C4-2B (cell line): ENCODE measurements around the gene CCL27.
"Not testable (repeated sequence)": the region's sequence is repeated elsewhere in the genome, so short reads cannot be mapped to it uniquely, and the experiment has no call there.

ENCODE experiments used
- H3K27ac ChIP-seq: fragments of 450-650 bp; 2 replicates; pipeline ENCODE4 v1.5.1; 2017
- ZFX ChIP-seq: fragments of 450-650 bp; IDR thresholded peaks from 2 replicates; pipeline ENCODE4 v1.6.1; 2017
- TF ChIP-seq, protein P1 (sequence below): fragments of 450-650 bp; conservative IDR thresholded peaks from 2 replicates; pipeline ENCODE4 v1.5.1; 2017; ENCODE audit warnings: mild to moderate bottlenecking

The CCL27 gene

GRCh38 chr9:34647084-34647403, 15.4 kb downstream of the CCL27 start:
- TF ChIP-seq, protein P1, sequence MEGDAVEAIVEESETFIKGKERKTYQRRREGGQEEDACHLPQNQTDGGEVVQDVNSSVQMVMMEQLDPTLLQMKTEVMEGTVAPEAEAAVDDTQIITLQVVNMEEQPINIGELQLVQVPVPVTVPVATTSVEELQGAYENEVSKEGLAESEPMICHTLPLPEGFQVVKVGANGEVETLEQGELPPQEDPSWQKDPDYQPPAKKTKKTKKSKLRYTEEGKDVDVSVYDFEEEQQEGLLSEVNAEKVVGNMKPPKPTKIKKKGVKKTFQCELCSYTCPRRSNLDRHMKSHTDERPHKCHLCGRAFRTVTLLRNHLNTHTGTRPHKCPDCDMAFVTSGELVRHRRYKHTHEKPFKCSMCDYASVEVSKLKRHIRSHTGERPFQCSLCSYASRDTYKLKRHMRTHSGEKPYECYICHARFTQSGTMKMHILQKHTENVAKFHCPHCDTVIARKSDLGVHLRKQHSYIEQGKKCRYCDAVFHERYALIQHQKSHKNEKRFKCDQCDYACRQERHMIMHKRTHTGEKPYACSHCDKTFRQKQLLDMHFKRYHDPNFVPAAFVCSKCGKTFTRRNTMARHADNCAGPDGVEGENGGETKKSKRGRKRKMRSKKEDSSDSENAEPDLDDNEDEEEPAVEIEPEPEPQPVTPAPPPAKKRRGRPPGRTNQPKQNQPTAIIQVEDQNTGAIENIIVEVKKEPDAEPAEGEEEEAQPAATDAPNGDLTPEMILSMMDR: no peak; the same call in 1 of the 2 replicates
- TF ChIP-seq ZFX: no peak; the same call in 1 of the 2 replicates
- peak overlapping the region; percentile 86 for H3K27ac ChIP-seq

- peak; percentile 90 for TF ChIP-seq ZFX
- TF ChIP-seq, protein P1: peak; percentile 79
- H3K27ac ChIP-seq: peak within 1 kb of the TSS; percentile 86
Observed at GRCh38 chr9:34646211-34647083, 16.0 kb downstream of the CCL27 start, which contains the start of gene GALT. GALT (plus strand) TSS chr9:34646675; CDS start chr9:34646705, 30 bp downstream.

- H3K27ac ChIP-seq: no peak overlapping the region
Observed at GRCh38 chr9:34644766-34645314, 17.6 kb downstream of the CCL27 start.

DNA sequence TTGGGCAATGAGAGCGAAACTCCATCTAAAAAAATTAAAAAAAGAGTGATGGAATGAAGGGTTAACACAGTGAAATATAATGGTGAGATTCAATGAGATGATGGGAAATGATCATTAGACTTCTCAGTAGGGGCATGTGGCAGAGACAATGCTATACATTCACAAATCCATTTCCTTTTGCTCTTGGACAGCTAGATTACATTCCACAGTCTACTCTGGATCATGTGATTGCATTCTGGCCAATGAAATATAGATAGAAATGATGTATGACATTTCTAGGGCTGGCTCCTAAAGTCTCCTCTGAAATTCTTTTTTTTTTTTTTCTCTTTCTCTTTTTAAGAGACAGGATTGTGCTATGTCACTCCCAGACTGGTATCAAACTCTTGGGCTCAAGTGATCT, 19.8 kb downstream of the CCL27 start:
- H3K27ac ChIP-seq: no peak overlapping the region
- TF ChIP-seq ZFX: no peak
- TF ChIP-seq, protein P1: no peak

More at GRCh38 chr9:34644766-34645314, 17.6 kb downstream of the CCL27 start:
- TF ChIP-seq ZFX: no peak
- TF ChIP-seq, protein P1: no peak

GRCh38 chr9:34639322-34639721, 23.1 kb downstream of the CCL27 start:
- not testable (repeated sequence) for H3K27ac ChIP-seq

- TF ChIP-seq ZFX: no peak
- TF ChIP-seq, protein P1: no peak
Observed at GRCh38 chr9:34638138-34638445, 24.4 kb downstream of the CCL27 start.

DNA sequence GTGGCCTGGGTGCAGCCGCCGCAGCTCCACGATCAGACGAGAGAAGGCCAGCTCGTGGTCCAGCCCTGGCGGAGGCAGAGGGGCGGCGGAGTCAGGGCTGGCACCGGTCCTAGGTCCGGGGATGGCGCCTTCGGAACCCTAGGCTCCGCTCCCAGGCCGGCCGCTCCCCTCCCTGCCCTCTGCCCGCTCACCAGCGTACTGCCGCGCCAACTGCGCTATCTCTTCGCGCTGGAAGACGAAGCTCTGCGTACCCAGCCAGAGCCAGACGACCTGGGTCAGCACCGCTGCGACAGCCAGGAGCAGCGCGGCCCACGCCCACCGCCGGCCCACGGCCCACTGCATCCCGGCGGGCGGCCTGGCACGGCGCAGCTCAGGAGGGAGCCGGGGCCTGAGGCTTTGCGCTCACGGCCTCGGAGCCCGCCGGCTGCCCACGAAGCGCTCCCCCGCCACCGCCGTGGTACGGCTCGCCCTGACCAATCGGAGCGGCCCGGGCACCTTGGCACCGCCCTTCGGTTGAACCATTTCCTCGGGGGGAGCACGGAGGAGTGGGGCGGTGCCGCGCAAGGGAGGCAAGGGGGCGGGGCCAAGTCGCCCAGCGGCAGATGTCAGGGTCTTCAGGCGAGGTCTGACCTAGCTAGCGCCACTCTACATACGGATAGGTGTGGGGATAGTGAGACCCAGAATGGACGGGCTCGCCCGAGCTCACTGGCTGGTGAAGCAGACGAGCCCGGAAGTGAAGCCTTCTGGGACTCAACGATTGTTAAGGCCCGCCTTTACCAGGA, 24.9 kb downstream of the CCL27 start, which contains the start of gene SIGMAR1:
SIGMAR1 (minus strand) TSS at position 432 of the 782 bp plus-strand sequence; CDS start at position 342, 90 bp downstream.
- peak within 1 kb of the TSS; percentile 95 for H3K27ac ChIP-seq
- TF ChIP-seq, protein P1: no peak; the same call in 1 of the 2 replicates
- TF ChIP-seq ZFX: peak; percentile 94

More at GRCh38 chr9:34638138-34638445, 24.4 kb downstream of the CCL27 start:
- H3K27ac ChIP-seq: peak overlapping the region; percentile 95
